H9 (cell line): ENCODE results near the gene BAG3. TPM values are rescaled to one million over a fixed set of nuclear protein-coding genes. Genes with fewer than 3 reads are reported as not detected.

ENCODE experiments used
- DNase-seq: peaks from one replicate; pipeline ENCODE4 v3.0.0-alpha.2; 2017
- H2AFZ ChIP-seq: one replicate; pipeline ENCODE4 v1.6.1; 2013; ENCODE audit warnings: mild to moderate bottlenecking, low read length, control low read depth, moderate library complexity
- H2AK5ac ChIP-seq: 2 replicates; pipeline ENCODE4 v1.6.1; 2013; ENCODE audit warnings: low read length, control low read depth, mixed read lengths; ENCODE audit not compliant: insufficient read length
- H2BK120ac ChIP-seq: one replicate; pipeline ENCODE4 v1.6.1; 2013; ENCODE audit warnings: low read depth, mild to moderate bottlenecking, low read length, control low read depth, inconsistent platforms; ENCODE audit not compliant: poor library complexity, severe bottlenecking
- H2BK12ac ChIP-seq: 2 replicates; pipeline ENCODE4 v1.6.1; 2013; ENCODE audit warnings: low read length, control low read depth, mixed read lengths, low read depth; ENCODE audit not compliant: insufficient read length
- H2BK15ac ChIP-seq: 2 replicates; pipeline ENCODE4 v1.6.1; 2013; ENCODE audit warnings: low read depth, low read length, control low read depth
- H2BK20ac ChIP-seq: one replicate; pipeline ENCODE4 v1.6.1; 2013; ENCODE audit warnings: low read depth, mild to moderate bottlenecking, low read length, control low read depth, inconsistent platforms; ENCODE audit not compliant: poor library complexity, severe bottlenecking
- H2BK5ac ChIP-seq: 2 replicates; pipeline ENCODE4 v1.6.1; 2013; ENCODE audit warnings: low read length, control low read depth, mixed read lengths; ENCODE audit not compliant: insufficient read length
- H3K14ac ChIP-seq: 2 replicates; pipeline ENCODE4 v1.6.1; 2013; ENCODE audit warnings: low read length, control low read depth; ENCODE audit not compliant: insufficient read depth
- H3K18ac ChIP-seq: 2 replicates; pipeline ENCODE4 v1.6.1; 2013; ENCODE audit warnings: low read depth, mild to moderate bottlenecking, mixed read lengths, low read length, control low read depth; ENCODE audit not compliant: insufficient read length
- H3K23ac ChIP-seq: 2 replicates; pipeline ENCODE4 v1.6.1; 2013; ENCODE audit warnings: low read length, control low read depth, mixed read lengths, low read depth; ENCODE audit not compliant: insufficient read length
- H3K23me2 ChIP-seq: 2 replicates; pipeline ENCODE4 v1.6.1; 2013; ENCODE audit warnings: low read depth, mild to moderate bottlenecking, mixed read lengths, low read length, control low read depth; ENCODE audit not compliant: insufficient read length, poor library complexity, severe bottlenecking
- H3K27ac ChIP-seq: 2 replicates; pipeline ENCODE4 v1.5.1; 2013; ENCODE audit warnings: low read length, control low read depth, mixed read lengths, low read depth; ENCODE audit not compliant: insufficient read length
- H3K27me3 ChIP-seq: 2 replicates; pipeline ENCODE4 v1.6.1; 2013; ENCODE audit warnings: low read length, control low read depth, inconsistent platforms; ENCODE audit not compliant: insufficient read depth
- H3K4ac ChIP-seq: 2 replicates; pipeline ENCODE4 v1.6.1; 2013; ENCODE audit warnings: low read depth, mild to moderate bottlenecking, control low read depth, inconsistent platforms, low read length, moderate library complexity
- H3K4me1 ChIP-seq: 2 replicates; pipeline ENCODE4 v1.6.1; 2013; ENCODE audit warnings: low read length, control low read depth, inconsistent platforms; ENCODE audit not compliant: insufficient read depth
- H3K4me2 ChIP-seq: 2 replicates; pipeline ENCODE4 v1.6.1; 2013; ENCODE audit warnings: low read length, control low read depth, mixed read lengths; ENCODE audit not compliant: insufficient read length, insufficient read depth
- H3K56ac ChIP-seq: 2 replicates; pipeline ENCODE4 v1.6.1; 2013; ENCODE audit warnings: low read depth, mild to moderate bottlenecking, mixed read lengths, low read length, control low read depth; ENCODE audit not compliant: insufficient read length
- H3K79me1 ChIP-seq: 2 replicates; pipeline ENCODE4 v1.6.1; 2013; ENCODE audit warnings: low read depth, mild to moderate bottlenecking, moderate library complexity, low read length, control low read depth, inconsistent platforms; ENCODE audit not compliant: insufficient read depth, poor library complexity, severe bottlenecking
- H3K79me2 ChIP-seq: 2 replicates; pipeline ENCODE4 v1.6.1; 2013; ENCODE audit warnings: low read length, control low read depth, inconsistent platforms; ENCODE audit not compliant: insufficient read depth
- H3K9ac ChIP-seq: 2 replicates; pipeline ENCODE4 v1.6.1; 2013; ENCODE audit warnings: low read length, control low read depth, mixed read lengths; ENCODE audit not compliant: insufficient read length; ENCODE audit errors: extremely low read depth
- H3K9me3 ChIP-seq: one replicate; pipeline ENCODE4 v1.6.1; 2013; ENCODE audit warnings: low read depth, low read length, inconsistent platforms; ENCODE audit not compliant: control insufficient read depth
- H3T11ph ChIP-seq: one replicate; pipeline ENCODE4 v1.6.1; 2013; ENCODE audit warnings: mild to moderate bottlenecking, low read length, control low read depth, inconsistent platforms
- H4K20me1 ChIP-seq: one replicate; pipeline ENCODE4 v1.6.1; 2013; ENCODE audit not compliant: control insufficient read depth, insufficient read length, insufficient read depth
- H4K5ac ChIP-seq: 2 replicates; pipeline ENCODE4 v1.6.1; 2013; ENCODE audit warnings: low read depth, mild to moderate bottlenecking, mixed read lengths, low read length, control low read depth; ENCODE audit not compliant: insufficient read length
- H4K8ac ChIP-seq: replicated peaks from 2 replicates; pipeline ENCODE4 v1.6.1; 2013; ENCODE audit warnings: low read length, control low read depth, mixed read lengths, low read depth; ENCODE audit not compliant: insufficient read length
- H4K91ac ChIP-seq: 2 replicates; pipeline ENCODE4 v1.6.1; 2013; ENCODE audit warnings: low read depth, mild to moderate bottlenecking, moderate library complexity, mixed read lengths, low read length, control low read depth; ENCODE audit not compliant: insufficient read length
- H3K27ac Mint-ChIP-seq, 3 experiments: 2 replicates in 2 of 3; 3 replicates in 1 of 3; pipeline ENCODE4 v1.8.0; 2020 to 2021; ENCODE audit warnings: mixed read lengths in 3 of 3, mild to moderate bottlenecking in 1 of 3, moderate library complexity in 1 of 3
- H3K27me3 Mint-ChIP-seq: 2 replicates; pipeline ENCODE4 v1.8.0; 2021; ENCODE audit warnings: low read depth, mild to moderate bottlenecking, moderate library complexity, mixed read lengths
- H3K36me3 Mint-ChIP-seq, 3 experiments: 2 replicates in 2 of 3; 3 replicates in 1 of 3; pipeline ENCODE4 v1.8.0; 2020 to 2021; ENCODE audit warnings: low read depth in 3 of 3, mixed read lengths in 3 of 3; ENCODE audit not compliant: insufficient read depth in 1 of 3
- H3K4me1 Mint-ChIP-seq, 2 experiments: 2 replicates each; pipeline ENCODE4 v1.8.0; 2020; ENCODE audit warnings: mixed read lengths in 2 of 2
- H3K4me3 Mint-ChIP-seq, 2 experiments: 2 replicates in 1 of 2; 3 replicates in 1 of 2; pipeline ENCODE4 v1.8.0; 2020 to 2021; ENCODE audit warnings: mild to moderate bottlenecking in 2 of 2, mixed read lengths in 2 of 2, moderate library complexity in 1 of 2
- H3K9me3 Mint-ChIP-seq, 2 experiments: 2 replicates in 1 of 2; 3 replicates in 1 of 2; pipeline ENCODE4 v1.8.0; 2020; ENCODE audit warnings: mild to moderate bottlenecking in 2 of 2, mixed read lengths in 2 of 2, moderate library complexity in 1 of 2
- WGBS: extraction: QIAGEN DNeasy Blood & Tissue Kit; methylation state at CpG from one replicate; pipeline ENCODE4 v1.1.7; 2013; ENCODE audit warnings: missing lambda C conversion rate, low lambda C conversion rate, mixed read lengths; ENCODE audit not compliant: insufficient read length; ENCODE audit errors: extremely low coverage; 5-methylcytosine and 5-hydroxymethylcytosine counted together
- total RNA-seq: library from RNA; stranded (reverse); gene quantifications from 2 replicates; pipeline ENCODE4 v1.2.1, GENCODE V29; 2021
- TF ChIP-seq, protein P1 (sequence below): fragments of 200-600 bp; sonication (generic); conservative IDR thresholded peaks from 3 replicates; pipeline ENCODE4 v1.8.0; 2021; ENCODE audit warnings: antibody characterized with exemption, mild to moderate bottlenecking

Gene BAG3
- total RNA-seq, 1 experiment from 2014 or later: 11.4 TPM

DNA sequence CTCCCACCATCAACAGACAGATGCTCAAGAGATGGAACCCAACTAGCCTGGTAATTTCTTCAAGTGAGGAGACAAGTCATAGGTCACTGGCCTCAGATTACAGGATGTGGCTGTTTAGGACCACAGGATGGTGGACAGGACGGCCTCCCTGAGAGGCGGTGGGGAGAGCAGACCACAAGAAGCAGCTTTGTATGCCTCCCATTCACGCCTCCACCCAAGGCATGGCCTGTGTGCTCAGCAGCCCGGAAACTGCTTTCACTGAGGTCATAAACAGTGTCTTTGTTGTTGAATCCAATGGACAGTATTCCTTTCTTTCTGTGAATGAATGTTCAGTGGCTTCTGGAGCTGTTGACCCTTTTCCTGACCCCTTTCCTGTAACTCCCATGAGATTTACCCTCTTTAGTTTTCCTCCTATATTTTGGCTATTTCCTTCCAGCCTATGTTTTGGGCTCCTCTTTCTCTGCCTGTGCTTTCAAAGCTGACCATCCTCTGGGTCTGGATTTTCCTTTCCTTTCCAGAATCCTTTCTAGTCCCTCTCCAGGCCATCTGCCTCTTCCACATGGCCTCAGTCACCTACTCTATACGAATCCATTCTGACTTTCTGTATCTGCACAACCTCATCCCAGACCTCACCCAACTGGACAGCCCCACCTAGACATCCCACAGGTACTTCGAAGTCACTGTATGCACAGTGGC is 42.2 kb downstream of the BAG3 start:
- H3K79me1 ChIP-seq: no peaks in the 10 kb centered on the region
- no peak overlapping the region for H2BK120ac ChIP-seq
- H4K8ac ChIP-seq: no peak overlapping the region
- H3K23ac ChIP-seq: no peak overlapping the region
- no peak overlapping the region for H3K56ac ChIP-seq
- H4K5ac ChIP-seq: no peak overlapping the region
- H4K91ac ChIP-seq: no peak overlapping the region
- peaks cover 5% of the 10 kb centered on the region; the same call in 1 of the 2 replicates for H3K4me1 ChIP-seq
- H3K9ac ChIP-seq: no peak overlapping the region
- H3K4me2 ChIP-seq: no peak overlapping the region
- Mint-ChIP-seq H3K36me3 (peaks cover 0 to 2% (median 2%) of the 10 kb centered on the region in 3 experiments; a peak in 3 of 7 replicates), H3K4me3 (no peak overlapping the region), H3K27me3 (peaks cover 1% of the 10 kb centered on the region), H3K9me3 (peaks cover 5 to 10% of the 10 kb centered on the region in 2 experiments), H3K4me1 (peaks cover 17 to 18% of the 10 kb centered on the region in 2 experiments), H3K27ac (no peak overlapping the region)
- no peak overlapping the region for H2BK5ac ChIP-seq
- no peaks in the 10 kb centered on the region for H3K79me2 ChIP-seq
- no CpG with 5 or more reads among the region's 6 CpGs for whole genome bisulfite sequencing
- no peak overlapping the region for H2BK20ac ChIP-seq
- H3K27me3 ChIP-seq: no peaks in the 10 kb centered on the region
- H3K23me2 ChIP-seq: no peaks in the 10 kb centered on the region
- H3K14ac ChIP-seq: no peak overlapping the region
- no peak overlapping the region for H3T11ph ChIP-seq
- no peak overlapping the region for H2BK15ac ChIP-seq
- TF ChIP-seq, protein P1, sequence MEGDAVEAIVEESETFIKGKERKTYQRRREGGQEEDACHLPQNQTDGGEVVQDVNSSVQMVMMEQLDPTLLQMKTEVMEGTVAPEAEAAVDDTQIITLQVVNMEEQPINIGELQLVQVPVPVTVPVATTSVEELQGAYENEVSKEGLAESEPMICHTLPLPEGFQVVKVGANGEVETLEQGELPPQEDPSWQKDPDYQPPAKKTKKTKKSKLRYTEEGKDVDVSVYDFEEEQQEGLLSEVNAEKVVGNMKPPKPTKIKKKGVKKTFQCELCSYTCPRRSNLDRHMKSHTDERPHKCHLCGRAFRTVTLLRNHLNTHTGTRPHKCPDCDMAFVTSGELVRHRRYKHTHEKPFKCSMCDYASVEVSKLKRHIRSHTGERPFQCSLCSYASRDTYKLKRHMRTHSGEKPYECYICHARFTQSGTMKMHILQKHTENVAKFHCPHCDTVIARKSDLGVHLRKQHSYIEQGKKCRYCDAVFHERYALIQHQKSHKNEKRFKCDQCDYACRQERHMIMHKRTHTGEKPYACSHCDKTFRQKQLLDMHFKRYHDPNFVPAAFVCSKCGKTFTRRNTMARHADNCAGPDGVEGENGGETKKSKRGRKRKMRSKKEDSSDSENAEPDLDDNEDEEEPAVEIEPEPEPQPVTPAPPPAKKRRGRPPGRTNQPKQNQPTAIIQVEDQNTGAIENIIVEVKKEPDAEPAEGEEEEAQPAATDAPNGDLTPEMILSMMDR: no peak
- no peak overlapping the region for H3K4ac ChIP-seq
- no peak overlapping the region for H3K27ac ChIP-seq
- DNase-seq: no peak
- no peaks in the 10 kb centered on the region for H3K9me3 ChIP-seq
- H2AFZ ChIP-seq: no peak overlapping the region
- no peak overlapping the region for H2BK12ac ChIP-seq
- H3K18ac ChIP-seq: no peak overlapping the region
- no peaks in the 10 kb centered on the region for H4K20me1 ChIP-seq
- no peak overlapping the region for H2AK5ac ChIP-seq
